ENCODE measurements around the gene CCDC158. TPM values are rescaled to one million over a fixed set of nuclear protein-coding genes. Genes with fewer than 3 reads are reported as not detected.

CCDC158 gene
- total and polyA plus RNA-seq, 11 donors: 0.01 to 0.75 (median 0.23) TPM; not detected in 2

DNA sequence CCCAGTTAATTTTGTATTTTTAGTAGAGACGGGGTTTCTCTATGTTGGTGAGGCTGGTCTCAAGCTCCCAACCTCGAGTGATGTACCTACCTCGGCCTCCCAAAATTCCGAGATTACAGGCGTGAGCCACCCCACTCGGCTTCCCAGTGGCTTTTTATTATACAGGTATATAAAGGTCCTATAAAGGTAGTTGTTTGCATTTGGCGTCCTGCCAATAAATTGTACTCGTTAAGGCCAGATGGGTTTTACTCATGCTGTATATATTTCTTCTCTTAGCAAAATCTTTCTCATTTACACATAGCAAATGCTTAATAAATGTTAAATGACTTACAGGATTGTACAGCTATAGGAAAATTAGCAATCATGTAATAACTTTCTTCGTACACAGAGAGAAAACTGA, 20.9 kb upstream of the CCDC158 start:
- peaks cover 0 to 3% (median 0%) of the 10 kb centered on the region in 12 donors for H3K9me3 ChIP-seq
- H3K27ac ChIP-seq: no peak overlapping the region
- no peak overlapping the region for H3K4me3 ChIP-seq
- peaks cover 0 to 2% (median 0%) of the 10 kb centered on the region in 12 donors for H3K4me1 ChIP-seq
- no peaks in the 10 kb centered on the region for H3K27me3 ChIP-seq
- no peak for ATAC-seq
- TF ChIP-seq, protein P1, sequence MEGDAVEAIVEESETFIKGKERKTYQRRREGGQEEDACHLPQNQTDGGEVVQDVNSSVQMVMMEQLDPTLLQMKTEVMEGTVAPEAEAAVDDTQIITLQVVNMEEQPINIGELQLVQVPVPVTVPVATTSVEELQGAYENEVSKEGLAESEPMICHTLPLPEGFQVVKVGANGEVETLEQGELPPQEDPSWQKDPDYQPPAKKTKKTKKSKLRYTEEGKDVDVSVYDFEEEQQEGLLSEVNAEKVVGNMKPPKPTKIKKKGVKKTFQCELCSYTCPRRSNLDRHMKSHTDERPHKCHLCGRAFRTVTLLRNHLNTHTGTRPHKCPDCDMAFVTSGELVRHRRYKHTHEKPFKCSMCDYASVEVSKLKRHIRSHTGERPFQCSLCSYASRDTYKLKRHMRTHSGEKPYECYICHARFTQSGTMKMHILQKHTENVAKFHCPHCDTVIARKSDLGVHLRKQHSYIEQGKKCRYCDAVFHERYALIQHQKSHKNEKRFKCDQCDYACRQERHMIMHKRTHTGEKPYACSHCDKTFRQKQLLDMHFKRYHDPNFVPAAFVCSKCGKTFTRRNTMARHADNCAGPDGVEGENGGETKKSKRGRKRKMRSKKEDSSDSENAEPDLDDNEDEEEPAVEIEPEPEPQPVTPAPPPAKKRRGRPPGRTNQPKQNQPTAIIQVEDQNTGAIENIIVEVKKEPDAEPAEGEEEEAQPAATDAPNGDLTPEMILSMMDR (IDR thresholded peaks at IDR 0.05): no peak
- TF ChIP-seq POLR2A (IDR thresholded peaks at IDR 0.05): no peak
- H3K36me3 ChIP-seq: no peaks in the 10 kb centered on the region
- DNase-seq: no peak
- 74 to 92% (median 82%) methylated on average over 9 of the region's 9 CpGs for WGBS, 4 donors
- intact Hi-C loops (cut with DNase I): no loop called here

DNA sequence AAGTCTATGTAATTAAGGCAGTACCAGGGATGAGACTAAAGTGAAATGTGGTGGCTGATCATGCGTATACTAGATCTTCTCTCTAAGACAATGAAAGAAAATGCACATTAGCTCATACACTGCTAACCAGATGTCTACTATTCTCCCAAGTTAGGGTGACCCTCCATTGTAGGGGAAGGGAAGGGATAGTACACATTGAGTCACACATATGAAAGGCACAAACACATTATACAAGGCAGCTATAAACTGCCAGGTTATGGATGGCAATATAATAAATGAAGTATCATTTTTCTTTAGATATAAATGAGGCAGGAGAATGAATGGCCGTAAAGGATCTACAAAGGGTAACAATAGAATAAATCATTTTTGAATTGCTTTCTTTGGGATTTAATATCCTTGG, 18.6 kb upstream of the CCDC158 start:
- Histone ChIP-seq H3K27me3 (peaks cover 0 to 14% (median 0%) of the 10 kb centered on the region in 9 donors), H3K4me1 (peaks cover 0 to 14% (median 0%) of the 10 kb centered on the region in 12 donors), H3K9me3 (peaks cover 0 to 3% (median 0%) of the 10 kb centered on the region in 12 donors), H3K4me3 (no peak overlapping the region), H3K36me3 (no peaks in the 10 kb centered on the region), H3K27ac (no peak overlapping the region)
- no peak for ATAC-seq
- DNase-seq: no peak
- no peak for TF ChIP-seq POLR2A (IDR thresholded peaks at IDR 0.05)
- TF ChIP-seq, protein P1 (IDR thresholded peaks at IDR 0.05): no peak
- intact Hi-C loops (cut with DNase I): loop anchor here in 8 of 10 donors (5.0 to 10.0 kb wide), 6 partner anchors 58 to 765 kb away; no protein-coding TSS in a partner anchor
- WGBS, 4 donors: 90 to 98% (median 94%) methylated on average over 2 of the region's 2 CpGs

DNA sequence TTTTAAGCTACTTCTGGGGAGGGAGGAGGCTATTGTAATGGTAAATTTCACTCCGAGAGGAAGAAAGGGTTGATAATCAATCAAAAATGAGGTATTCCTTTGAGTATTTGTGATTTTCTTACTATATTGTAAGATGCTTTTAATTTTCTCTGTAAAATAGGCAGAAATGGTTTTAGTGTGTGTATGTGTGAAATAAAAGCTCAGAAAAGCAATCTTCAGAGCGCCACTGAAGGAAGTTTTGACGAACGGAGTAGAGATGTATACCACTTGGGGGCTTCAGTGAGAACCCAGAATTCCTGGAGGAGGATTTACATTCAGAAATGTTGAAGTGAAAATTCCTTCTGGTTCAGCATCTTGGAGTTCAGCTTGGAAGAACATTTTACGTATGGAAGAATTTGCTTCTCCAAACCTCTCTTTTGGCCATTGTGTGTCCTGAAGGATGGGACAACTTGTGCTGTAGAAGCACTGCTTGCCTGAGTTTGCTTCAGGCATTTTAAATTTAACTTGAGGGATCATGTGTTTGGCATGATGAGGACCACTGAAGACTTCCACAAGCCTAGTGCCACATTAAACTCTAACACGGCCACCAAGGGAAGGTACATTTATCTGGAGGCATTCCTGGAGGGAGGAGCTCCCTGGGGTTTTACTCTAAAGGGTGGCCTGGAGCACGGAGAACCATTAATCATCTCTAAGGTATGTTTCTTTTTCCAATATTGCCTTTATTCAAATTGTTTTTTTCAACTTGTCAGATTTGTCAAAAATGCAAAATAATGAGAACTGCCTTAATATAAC, 14.8 kb upstream of the CCDC158 start:
- Histone ChIP-seq H3K4me3 (peak overlapping the region in 9 of 12 donors; percentile 2 to 56 (median 44)), H3K36me3 (no peaks in the 10 kb centered on the region), H3K4me1 (peaks cover 0 to 14% (median 0%) of the 10 kb centered on the region in 12 donors), H3K9me3 (peaks cover 0 to 3% (median 0%) of the 10 kb centered on the region in 12 donors), H3K27me3 (peaks cover 0 to 16% (median 0%) of the 10 kb centered on the region in 9 donors), H3K27ac (peak overlapping the region in 6 of 12 donors; percentile 2 to 58 (median 28))
- DNase-seq (no peak), ATAC-seq (peak in 1 of 4 donors; percentile 26)
- TF ChIP-seq, protein P1 (IDR thresholded peaks at IDR 0.05): no peak
- TF ChIP-seq POLR2A (IDR thresholded peaks at IDR 0.05): no peak
- intact Hi-C loops (cut with DNase I): loop anchor here in 8 of 10 donors (2.0 to 10.0 kb wide), 7 partner anchors 62 to 769 kb away; no protein-coding TSS in a partner anchor
- WGBS, 4 donors: 23 to 35% (median 29%) methylated on average over 7 of the region's 7 CpGs

DNA sequence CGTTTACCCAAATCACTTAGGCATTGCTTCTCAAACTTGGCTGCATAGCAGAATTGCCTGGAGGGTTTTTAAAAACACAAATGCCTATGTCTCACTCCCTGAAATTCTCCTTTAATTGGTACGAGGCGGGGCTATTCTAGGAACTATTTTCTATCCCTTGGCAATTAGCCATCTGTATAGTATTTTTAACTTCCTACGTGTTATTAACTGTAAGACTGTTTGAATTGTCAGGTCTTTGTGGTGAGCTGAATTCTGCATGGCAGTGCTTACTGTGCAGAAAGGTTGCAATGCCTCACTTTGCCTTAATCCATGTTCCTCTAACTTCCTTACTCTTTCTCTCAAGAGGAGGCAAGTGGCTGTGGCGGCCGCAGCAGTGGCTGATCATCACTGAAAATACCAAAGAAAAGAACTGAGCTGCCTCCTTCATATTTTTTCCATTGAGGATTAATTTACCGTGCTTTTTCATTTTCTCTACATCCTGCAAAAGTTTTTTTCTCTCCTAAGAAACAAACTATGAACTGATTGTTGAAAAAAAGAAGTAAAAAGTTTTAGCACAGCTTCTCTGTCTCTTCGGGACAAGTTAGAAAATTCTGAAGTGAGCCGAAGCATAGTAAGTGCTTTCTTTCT, 14.1 kb upstream of the CCDC158 start, which contains the start of gene SHROOM3:
SHROOM3 (plus strand) TSS at position 329 of the 627 bp plus-strand sequence. CDS start 824 bp downstream, outside the sequence.
- DNase-seq (peak in 1 of 5 donors; percentile 34), ATAC-seq (peak in 2 of 4 donors; percentile 46 to 47)
- Histone ChIP-seq H3K27ac (peak within 1 kb of the TSS in 6 of 12 donors; percentile 2 to 58 (median 28)), H3K4me3 (peak within 1 kb of the TSS in 9 of 12 donors; percentile 2 to 56 (median 44)), H3K4me1 (peaks cover 0 to 14% (median 0%) of the 10 kb centered on the region in 12 donors), H3K27me3 (peaks cover 0 to 16% (median 0%) of the 10 kb centered on the region in 9 donors), H3K36me3 (no peaks in the 10 kb centered on the region), H3K9me3 (peaks cover 0 to 3% (median 0%) of the 10 kb centered on the region in 12 donors)
- TF ChIP-seq POLR2A (IDR thresholded peaks at IDR 0.05): no peak
- TF ChIP-seq, protein P1 (IDR thresholded peaks at IDR 0.05): no peak
- 6 to 12% (median 8%) methylated on average over 9 of the region's 9 CpGs for WGBS, 4 donors
- intact Hi-C loops (cut with DNase I): loop anchor here (2.0 to 10.0 kb wide), 11 partner anchors 62 to 777 kb away; no protein-coding TSS in a partner anchor

All from heart left ventricle (tissue), 16 donors.